Measurements from ENCODE around the gene RILP.

RILP gene

DNA sequence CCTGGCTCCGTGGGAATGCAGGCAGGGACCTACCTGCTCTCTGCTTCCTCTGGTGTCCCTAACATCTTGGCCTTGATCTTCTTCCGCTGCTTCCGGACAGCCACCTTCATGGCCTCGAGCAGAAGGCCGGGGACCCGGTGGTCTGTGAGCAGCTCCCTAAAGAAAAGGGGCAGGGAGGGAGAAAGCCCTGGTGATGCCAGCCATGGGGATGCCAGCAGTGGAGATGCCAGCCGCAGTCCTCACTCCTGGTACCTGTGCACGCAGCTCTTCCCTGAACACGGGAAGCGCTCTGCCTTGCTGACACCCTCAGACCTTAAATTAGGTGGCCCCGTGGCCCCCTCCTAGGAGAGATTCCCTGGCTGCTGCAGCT lies 1.9 kb downstream of the RILP start:
- no peak for DNase-seq

DNA sequence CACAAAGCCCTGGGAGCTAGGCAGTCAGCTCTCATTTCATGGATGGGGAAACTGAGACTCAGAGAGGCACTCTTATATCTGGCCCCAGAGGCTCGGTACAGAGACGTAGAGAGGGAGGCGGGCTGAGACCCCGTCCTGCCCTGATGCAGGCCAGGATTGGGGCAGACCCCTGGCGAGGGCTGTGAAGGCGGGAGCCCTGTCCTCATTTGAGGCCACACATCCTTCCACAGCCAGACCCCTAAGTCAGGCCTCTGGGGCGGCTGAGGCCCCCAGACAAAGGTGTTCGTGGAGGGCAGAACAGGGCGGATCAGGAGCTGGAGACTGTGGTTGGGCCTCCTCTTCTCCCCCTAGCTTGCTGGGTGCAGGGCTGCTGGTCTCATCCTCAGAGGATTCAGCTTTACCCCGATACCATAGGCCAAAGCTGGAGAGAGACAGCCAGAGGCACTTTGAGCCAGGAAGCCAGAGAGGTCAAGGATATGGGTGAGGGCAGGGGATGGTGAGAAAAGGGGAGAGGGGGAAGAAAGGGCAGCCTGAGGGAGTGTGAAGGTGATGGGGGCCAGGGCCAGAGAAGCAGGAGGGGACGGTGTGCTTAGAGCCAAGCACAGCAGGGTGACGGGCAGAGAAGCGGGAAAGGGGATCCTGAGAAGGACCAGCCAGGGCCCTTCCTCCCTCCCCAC lies 3.3 kb downstream of the RILP start:
- DNase-seq: no peak

DNA sequence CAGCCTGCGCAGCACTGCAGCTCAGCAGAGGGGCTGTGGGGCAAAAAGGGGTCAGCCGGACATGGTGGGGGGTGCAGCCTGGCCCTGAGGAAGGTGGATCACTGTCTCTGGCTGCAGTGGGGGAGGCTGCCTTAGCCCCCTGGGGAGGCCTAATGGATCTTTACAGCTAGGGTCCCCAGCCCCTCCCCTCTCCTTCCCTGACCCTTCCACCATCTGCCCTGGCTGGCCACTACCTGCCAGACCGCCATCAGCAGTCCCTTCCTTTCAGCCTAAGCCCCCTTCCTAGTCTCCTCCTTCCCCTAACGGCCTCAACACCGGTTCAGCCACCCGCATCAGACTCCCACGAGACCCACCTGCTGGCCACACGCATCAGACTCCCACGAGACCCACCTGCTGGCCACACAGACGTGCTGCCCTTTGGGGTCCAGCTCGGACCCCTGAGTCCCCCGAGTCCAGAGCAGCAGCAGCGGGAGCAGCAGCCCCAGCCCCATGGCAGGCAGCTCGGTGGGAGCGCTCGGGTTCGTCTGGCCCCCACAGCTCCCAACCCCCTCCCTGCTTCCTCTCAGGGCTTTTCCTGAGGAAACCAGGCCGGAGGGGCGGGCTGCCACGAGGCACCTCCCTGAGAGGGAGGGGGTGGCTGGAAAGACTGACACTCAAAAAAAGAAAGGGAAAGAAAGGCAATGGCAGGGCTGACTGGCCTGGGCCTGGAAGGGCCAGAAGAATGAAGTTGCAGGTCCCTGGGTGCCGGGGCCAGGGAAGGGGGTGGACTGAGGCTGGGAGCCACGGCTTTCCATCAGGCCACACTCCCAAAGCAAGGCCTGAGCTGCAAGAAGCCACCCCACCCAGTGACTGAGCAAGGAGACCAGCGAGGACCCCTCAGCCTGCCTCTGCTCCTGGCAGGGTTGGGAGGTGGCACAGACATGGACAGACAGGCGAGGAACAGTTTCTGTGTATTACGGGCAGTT lies 4.2 kb downstream of the RILP start, which contains the start of gene SCARF1:
Gene SCARF1, minus strand, starts transcription at position 526 of the 965 bp plus-strand sequence. Its CDS starts 35 bp downstream, at position 491.
- DNase-seq: no peak

DNA sequence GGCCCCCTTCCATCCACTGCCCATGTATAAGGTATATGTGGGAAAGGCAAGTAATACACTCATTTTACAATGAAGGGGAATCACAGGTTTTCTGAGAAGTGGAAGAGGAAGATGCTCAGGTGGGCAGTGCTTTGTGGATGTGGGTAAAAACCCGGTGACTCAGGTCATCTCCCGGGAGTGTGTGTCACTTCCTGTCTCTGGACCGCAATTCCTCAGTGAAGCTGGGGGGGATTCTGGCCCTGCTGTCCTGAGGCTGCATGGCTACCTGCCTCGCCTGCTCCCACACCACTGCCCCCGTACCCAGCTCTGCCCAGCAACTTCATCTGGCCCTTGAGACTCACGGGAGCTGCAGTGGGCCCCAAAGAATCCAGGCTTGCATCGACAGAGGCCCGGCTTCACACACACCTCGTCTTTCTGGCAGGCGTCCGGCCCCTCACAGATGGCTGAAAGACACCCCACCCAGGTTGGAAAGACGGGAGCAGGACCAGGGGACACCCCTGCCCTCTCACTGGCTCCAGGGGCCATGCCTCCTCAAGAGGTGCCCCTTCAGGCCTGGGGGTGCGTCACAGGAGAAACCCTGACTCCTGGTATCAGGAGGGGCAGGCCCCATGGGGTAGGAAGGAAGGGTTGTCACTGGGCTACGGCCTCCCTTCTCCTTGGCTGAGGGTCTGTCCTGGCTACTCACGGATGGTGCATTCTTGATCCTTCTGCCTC lies 5.0 kb downstream of the RILP start:
- DNase-seq: no peak

DNA sequence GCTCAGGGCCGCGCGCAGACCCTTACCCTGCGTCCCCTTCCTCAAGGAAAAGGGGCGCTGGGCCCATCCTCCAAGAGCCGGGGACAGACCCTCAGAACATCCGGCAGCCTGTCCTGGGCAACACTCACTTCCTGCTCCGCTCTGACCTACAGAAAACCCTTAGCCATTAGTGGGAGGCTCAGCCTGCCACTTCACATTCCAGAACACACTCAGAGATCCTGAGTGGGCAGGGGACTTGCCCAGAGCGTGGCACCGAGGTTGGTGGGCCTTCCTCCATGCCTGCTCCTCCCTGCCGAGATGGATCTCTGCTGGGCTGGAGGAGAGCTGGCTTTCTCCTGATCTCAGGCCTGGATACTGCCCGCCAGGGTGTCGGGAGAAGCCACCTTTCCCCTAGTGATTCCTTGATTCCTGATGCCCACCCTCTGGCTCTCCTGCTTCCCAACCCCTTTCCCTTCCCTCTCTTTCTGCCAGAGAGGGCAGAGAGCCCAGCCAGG lies 5.6 kb downstream of the RILP start:
- no peak for DNase-seq

DNA sequence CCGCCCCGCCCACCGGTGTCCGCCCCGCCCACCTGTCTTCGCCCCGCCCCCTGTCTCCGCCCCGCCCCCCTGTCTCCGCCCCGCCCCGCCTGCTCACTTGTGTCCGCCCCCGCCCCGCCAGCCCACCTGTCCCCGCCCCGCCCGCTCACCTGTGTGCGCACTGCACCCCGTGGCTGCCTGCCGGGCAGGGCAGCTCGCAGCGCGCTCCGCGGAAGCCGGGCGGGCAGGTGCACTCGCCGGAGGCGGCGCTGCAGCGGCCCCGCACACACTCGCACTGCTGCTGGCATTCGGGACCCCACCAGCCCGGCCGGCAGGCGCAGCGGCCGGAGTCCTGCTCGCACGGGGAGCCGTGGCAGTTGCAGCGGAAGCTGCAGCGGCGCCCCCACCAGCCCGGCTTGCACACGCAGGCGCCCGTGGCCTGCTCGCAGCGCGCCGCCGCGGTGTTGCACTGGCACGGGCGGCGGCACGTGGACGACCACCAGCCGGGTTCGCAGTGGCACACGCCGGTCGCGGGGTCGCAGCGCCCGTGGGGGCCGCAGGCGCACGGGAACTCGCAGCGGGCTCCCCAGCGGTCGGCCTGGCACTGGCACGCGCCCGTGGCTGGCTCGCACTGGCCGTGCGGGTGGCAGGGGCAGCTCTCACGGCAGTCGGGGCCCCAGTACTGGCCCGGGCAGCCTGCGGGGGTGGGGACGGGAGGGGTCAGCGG lies 6.2 kb downstream of the RILP start:
- DNase-seq: peak; percentile 67

DNA sequence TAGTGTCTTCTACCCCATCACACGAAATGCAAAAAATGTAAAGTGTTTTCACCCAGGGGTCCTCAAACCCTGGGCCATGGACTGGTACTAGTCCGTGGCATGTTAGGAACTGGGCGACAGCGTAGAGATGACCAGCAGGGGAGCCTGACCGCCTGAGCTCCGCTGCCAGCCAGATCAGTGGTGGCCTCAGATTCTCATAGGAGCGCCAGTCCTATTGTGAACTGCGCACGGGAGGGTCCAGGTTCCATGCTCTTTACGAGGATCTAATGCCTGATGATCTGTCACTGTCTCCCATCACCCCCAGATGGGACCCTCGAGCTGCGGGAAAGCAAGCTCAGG lies 8.6 kb downstream of the RILP start:
- DNase-seq: no peak

DNA sequence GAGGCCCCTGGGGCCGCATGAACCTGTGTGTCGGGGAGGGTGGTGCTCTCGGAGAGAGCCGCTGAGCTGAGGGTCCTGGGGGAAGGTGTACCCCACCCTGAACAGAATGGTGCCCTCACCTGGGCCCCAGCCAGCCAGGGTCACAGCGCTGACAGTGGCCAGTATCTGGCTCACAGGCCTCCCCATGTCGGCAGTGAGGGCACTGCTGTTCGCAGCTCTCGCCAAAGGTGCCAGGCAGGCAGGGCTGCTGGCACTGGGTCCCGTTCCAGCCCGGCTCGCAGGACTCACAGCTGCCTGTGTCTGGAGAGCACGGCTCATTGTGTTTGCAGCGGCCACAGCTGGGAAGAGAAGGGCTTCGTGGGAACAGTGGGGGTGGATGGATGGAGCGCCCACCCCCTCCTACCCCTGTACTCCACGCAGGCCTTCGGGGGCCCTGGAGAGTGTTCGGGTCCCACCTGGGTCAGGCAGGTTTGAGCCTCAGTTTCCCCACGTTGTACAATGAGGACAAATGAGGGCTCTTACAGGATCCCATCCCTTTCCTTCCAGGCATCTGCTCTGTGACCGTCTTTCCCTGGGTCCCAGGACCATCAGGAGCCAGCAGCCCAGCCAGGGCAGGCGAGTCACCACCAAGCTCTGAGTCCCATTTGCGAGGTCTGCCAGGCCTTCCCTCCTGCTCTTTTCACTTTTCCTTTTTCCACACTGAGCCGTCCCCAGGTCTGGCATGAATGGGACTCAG lies 9.2 kb downstream of the RILP start:
- DNase-seq: no peak

DNA sequence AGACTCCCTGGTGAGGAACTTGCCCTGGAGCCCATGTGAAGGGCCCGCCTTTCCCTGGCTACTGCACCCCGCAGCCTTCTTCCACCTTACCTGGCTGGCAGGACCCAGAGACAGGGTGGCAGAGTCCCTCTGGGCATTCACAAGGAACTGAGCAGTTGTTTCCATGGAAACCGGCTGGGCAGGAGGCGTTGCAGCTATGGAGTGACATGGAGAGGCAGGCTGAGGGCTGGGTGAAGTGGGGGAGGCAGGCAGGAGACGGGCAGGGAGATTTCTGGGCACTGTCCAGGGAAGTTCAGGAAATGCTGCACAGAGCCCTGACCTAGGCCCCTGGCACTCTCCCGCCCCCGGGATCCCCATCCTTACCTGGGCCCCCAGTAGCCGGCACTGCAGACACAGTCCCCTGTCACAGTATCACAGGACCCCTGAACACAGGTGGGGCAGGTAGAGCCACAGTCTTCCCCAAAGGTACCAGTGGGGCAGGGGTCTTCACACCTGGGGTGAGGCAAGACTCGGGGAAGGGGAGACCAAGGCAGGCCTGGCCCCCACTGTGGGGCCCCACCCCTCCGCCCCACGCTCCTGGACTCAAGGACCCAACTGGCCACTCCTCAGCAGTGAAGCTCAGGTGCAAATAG lies 10.0 kb downstream of the RILP start:
- no peak for DNase-seq

DNA sequence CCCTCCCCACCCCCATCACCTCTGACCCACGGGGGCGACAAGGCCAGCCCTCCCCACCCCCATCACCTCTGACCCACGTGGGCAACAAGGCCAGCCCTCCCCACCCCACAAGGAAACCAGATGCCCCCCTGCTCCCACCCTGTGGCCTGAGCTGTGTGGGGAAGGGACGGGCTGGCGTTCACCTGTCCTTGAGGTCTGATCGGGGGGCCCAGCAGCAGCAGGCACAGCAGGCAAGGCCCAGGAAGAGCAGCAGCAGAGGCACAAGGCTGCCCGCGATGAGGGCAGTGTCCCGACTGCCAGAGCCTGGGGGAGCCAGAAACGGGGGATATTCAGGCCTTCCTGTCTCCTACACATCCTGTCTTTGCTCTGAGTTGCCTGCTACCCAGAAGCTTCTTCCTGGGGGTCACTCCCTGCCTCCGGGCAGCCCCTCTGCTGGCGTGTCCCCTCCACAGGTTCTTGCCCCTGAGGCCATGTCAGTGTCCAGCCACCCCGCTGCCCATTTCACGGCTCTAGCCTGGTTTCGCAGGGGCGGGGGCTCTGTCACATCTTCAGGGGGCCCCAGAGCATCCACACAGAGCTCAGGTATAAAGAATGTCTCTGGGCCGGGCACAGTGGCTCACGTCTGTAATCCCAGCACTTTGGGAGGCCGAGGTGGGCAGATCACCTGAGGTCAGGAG lies 10.9 kb downstream of the RILP start:
- DNase-seq: no peak

DNA sequence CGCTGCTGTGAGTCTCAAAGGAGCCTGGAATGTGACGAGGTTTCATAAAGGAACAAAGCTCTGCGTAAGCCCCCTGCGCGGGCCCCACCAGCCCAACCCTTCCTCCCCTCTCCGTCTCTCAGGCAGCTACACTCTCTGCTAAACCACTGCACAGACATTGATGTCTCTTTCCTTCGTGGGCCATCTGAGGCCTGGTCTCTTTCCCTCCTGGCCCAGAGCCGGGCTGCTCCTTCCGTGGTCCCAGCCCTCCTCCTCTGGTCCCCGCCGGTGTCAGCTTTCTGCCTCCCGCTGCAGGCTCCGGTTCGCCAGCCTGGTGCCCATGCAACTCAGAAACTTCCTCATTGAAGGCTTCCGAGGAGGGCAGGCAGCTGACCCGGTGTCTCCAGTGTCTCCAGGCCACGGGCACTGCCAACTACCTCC lies 11.5 kb downstream of the RILP start:
- no peak for DNase-seq

DNA sequence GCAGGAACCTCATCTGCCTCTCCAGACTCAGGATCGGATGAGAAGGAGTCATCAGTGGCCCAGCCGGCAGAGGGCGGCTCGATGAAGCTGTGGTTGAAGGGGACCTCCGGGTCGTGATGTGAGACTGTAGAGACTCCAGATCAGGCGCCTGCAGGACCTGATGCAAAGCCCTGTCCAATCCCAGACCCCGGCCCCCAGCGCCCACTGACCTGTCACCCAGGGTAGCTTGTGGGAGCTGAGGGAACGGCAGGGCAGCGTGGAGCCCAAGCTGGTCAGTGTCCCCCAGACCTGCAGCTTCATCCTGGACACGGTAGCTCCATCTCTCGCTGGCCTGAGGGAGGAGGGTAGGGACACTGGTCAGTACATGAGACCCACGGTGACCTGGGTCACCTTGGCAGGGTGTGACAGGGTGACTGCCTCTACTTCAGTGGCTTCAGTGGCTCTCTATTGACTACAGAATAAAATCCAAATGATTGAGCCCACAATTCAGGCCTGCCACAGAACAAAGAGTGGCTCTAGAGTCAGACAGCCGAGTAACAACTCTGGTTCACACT lies 12.9 kb downstream of the RILP start:
- DNase-seq: no peak

DNA sequence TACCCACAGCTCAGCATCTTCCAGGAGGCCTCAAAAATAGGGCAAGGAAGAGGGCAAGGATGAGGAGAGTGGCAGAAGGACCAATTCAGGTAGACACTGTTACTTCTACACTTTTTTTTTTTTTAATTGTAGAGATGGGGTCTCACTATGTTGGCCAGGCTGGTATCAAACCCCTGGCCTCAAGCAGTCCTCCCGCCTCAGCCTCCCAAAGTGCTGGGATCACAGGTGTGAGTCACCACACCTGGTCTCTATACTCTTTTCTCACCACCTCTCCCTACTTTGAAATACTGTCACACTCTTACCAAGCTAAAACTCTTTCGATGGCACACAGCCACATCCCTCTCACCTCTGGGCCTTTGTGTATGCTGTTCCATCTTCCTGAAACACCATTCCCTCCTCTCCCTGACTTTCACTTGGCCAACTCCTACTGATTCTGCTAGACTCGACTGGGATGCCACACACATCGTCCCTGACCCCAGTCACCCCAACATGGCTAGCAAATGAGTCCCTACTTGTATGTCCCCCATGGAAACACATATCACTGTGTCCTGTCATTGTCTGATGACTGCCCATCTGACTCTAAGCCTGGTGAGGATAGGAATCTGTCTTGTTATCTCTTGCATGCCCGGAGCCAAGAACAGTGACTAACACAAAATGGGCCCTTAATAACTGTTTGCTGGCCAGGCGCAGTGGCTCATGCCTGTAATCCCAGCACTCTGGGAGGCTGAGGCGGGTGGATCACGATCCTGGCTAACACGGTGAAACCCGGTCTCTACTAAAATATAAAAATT lies 13.8 kb downstream of the RILP start:
- no peak for DNase-seq

DNA sequence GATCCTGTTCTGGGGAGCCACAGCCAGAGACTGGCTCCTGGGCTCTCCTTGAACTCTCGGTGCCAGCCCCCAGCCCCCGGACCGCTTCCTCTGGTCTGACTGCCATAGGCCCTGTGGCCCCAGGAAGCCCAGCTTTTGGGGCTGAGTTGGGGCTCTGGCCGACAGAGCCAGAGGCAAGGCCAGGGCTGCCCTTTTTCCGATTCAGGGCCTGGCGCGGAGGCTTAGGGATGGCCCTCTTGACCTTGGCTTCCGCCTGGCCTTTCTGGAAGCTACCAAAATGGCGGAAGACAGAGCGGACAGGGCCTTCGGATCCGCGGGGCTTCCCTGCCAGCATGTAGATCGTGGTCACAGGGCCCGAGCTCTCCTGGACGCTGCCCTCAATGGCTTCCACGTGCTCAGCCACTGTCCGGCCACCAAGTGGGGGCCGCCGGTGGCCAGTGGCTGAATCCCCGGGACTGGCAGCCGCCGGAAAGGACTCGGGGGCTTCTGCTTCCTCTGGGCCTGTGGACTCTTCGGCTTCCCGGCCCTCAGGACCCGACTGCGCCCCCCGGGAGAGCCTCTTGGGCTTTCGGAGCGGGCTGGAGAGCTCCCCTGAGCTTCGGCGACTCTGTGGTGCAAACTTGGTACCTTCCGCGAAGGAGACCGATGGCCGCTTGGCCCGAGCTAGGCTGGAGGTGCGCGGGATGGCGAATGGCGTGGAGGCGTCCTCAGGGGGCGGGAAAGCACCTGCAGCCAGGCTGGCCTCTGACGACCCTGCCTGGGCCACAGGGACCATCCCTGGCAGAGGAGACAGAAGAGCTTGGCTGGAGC lies 14.6 kb downstream of the RILP start:
- no peak for DNase-seq

DNA sequence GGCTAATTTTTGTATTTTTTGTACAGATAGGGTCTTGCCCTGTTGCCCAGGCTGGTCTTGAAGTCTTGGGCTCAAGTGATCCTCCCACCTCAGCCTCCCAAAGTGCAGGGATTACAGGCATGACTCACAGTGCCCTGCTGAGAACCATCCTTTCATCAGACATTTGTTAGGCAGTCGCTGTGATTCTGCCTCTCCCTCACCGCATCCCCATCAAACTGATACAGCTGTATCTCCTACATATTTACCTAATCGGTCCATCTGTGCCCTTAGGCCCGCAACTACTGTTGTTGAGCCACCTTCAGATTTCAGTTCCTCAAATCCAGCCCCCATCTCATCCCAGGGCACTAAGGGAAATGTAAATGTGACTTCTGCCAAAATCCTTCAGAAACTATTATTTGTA lies 19.0 kb downstream of the RILP start:
- DNase-seq: no peak

DNA sequence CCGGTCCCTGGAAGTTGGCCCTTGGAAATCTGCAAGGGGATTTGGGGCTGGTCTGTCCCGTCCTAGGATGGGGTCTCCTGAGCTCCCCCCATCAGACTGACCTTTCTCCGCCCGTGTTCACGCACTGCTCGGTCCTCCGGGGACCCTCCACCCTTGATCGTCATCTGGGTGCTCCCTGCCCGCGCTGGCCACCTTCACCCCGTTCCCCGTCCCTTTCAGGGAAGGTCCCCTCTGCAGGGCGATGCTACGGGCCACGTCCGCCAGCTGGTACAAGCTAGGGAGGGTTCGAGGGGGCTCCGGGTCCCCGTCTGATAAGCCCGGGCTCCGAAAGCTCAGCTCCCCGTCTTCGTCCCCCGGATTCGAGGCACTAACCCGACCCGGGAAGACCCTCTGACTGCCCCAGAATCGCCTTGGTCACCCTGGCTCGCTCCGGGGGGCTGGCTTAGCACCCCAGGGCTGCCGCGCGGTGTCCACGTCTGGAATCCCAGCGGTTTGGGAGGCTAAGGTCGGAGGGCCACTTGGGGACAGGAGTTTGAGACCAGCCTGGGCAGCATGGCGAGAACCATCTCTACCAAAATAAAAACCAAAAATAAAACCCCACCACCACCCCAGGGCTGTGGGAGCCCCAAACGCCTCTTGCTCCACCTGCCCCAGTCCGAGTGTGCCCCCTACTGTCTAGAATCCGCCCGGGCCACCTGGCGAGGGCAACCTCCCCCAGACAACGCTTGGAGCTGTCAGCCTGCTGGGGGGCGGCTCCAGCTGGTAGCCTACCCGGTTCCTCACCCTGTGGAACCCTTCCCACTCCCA lies 20.0 kb downstream of the RILP start:
- DNase-seq: no peak

DNA sequence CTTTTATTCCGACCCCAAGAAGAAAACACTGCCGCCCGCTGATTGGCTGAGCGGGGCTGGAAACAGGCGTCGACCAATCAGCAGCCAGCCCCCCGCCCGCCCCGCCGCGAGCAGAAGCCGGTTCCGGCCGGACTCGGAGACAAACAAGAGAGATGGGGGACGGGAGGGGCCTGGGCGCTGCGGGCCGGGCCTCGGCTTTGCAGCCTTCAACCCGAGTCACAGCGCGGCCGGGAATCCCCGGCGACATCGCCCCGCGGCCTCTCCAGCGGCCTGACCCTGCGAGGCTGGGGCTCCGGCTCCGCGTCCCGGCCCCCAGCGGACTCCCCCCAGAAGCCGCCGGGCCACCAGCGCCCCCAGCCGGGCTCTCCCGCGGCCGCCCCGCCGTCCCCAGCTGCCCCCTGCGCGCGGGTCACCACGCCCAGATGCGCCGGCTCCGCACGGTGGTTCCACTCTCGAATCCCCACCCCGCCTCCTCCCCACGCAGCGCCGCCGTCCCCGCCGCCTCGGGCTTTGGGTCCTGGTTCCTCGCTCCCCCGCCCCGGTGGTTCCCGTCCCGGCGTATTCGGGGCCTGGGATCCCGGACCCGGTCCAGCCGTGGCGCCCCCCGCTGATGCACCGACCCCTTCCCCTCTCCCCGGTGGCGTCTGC lies 20.7 kb downstream of the RILP start:
- DNase-seq: peak; percentile 75

Data from NCI-H1048 (cell line).